ENCODE data around the gene NHLRC4. TPM values are rescaled to one million over a fixed set of nuclear protein-coding genes. Genes with fewer than 3 reads are reported as not detected.
A peak's percentile ranks its signal among the peaks of the same experiment; 100 is the strongest.

The NHLRC4 gene
- total RNA-seq, 1 experiment from 2014 or later, result 0.92 TPM

GRCh38 chr16:588889-589657, 22.3 kb downstream of the NHLRC4 start (continued):
- TF ChIP-seq ESRRA (CRISPR knock-in tag; IDR thresholded peaks at IDR 0.05; ENCODE audit: borderline replicate concordance) (peak; percentile 56; the same call in 1 of the 2 replicates), ZNF423 (CRISPR knock-in tag; IDR thresholded peaks at IDR 0.05) (no peak), ZNF281 (CRISPR knock-in tag; IDR thresholded peaks at IDR 0.05) (no peak), IRF2 (CRISPR knock-in tag; IDR thresholded peaks at IDR 0.05; ENCODE audit: borderline replicate concordance, low read depth) (no peak), STAT6 (CRISPR knock-in tag; conservative IDR thresholded peaks at IDR 0.05; ENCODE audit: low read depth) (no peak), HMGXB4 (CRISPR knock-in tag; IDR thresholded peaks at IDR 0.05) (peak; percentile 78; the same call in 1 of the 2 replicates), ERG (CRISPR knock-in tag; IDR thresholded peaks at IDR 0.05) (no peak), TCF7 (CRISPR knock-in tag; IDR thresholded peaks at IDR 0.05; ENCODE audit: low read depth) (no peak), MYBL2 (CRISPR knock-in tag; IDR thresholded peaks at IDR 0.05) (no peak), USF2 (CRISPR knock-in tag; IDR thresholded peaks at IDR 0.05) (0 out of 2 replicates have a peak, but pooled peaks have one; percentile 23), ATF2 (CRISPR knock-in tag; IDR thresholded peaks at IDR 0.05; ENCODE audit: borderline replicate concordance, low read depth) (no peak), MAX (CRISPR knock-in tag; IDR thresholded peaks at IDR 0.05) (0 out of 2 replicates have a peak, but pooled peaks have one; percentile 65), CTCF (IDR thresholded peaks at IDR 0.05) (no peak), FOXK1 (CRISPR knock-in tag; IDR thresholded peaks at IDR 0.05) (peak; percentile 80; the same call in 1 of the 2 replicates), NR3C1 (CRISPR knock-in tag; conservative IDR thresholded peaks at IDR 0.05; ENCODE audit: low read depth) (no peak), PRRX2 (CRISPR knock-in tag; IDR thresholded peaks at IDR 0.05) (no peak), ARID4B (CRISPR knock-in tag; IDR thresholded peaks at IDR 0.05; ENCODE audit: borderline replicate concordance) (peak; percentile 73; the same call in 1 of the 2 replicates), JUN (CRISPR knock-in tag; IDR thresholded peaks at IDR 0.05) (peak; percentile 76; the same call in 1 of the 2 replicates), HMGA2 (CRISPR knock-in tag; IDR thresholded peaks at IDR 0.05) (no peak)

Data from WTC11 (cell line).